ENCODE results near the gene GLCE.

The GLCE gene

GRCh38 chr15:69303337-69304181, 143.1 kb downstream of the GLCE start:
- no peak overlapping the region for H3K27ac ChIP-seq (ENCODE audit: low read depth, low read length, poor library complexity, severe bottlenecking)
- no peak overlapping the region for H2AFZ ChIP-seq (ENCODE audit: low read length)
- TF ChIP-seq EZH2 (IDR thresholded peaks at IDR 0.05; ENCODE audit: borderline replicate concordance, low read length) (no peak), CTCF (IDR thresholded peaks at IDR 0.05; ENCODE audit: low read length) (peak; percentile 38)
- no peaks in the 10 kb centered on the region for H3K9me3 ChIP-seq (ENCODE audit: low read length)
- H3K4me1 ChIP-seq (ENCODE audit: insufficient read depth, low read length, severe bottlenecking): peaks cover 3% of the 10 kb centered on the region
- no peaks in the 10 kb centered on the region for H3K79me2 ChIP-seq (ENCODE audit: insufficient read depth, low read length)
- no peaks in the 10 kb centered on the region for H4K20me1 ChIP-seq (ENCODE audit: insufficient read depth, low read length)
- no peaks in the 10 kb centered on the region for H3K36me3 ChIP-seq (ENCODE audit: insufficient read depth, low read length)
- no peak overlapping the region for H3K4me2 ChIP-seq (ENCODE audit: low read length)
- no peak overlapping the region for H3K4me3 ChIP-seq (ENCODE audit: low read depth, low read length, poor library complexity, severe bottlenecking)
- H3F3A ChIP-seq (ENCODE audit: insufficient read depth, low read length): no peaks in the 10 kb centered on the region
- H3K9ac ChIP-seq (ENCODE audit: low read length): no peak overlapping the region
- no peaks in the 10 kb centered on the region for H3K27me3 ChIP-seq (ENCODE audit: insufficient read depth, low read length)
- H3K9me2 ChIP-seq (ENCODE audit: low read depth, low read length): no peaks in the 10 kb centered on the region

- Histone ChIP-seq H3K4me1 (ENCODE audit: insufficient read depth, low read length, severe bottlenecking) (no peaks in the 10 kb centered on the region), H4K20me1 (ENCODE audit: insufficient read depth, low read length) (no peaks in the 10 kb centered on the region), H3K27ac (ENCODE audit: low read depth, low read length, poor library complexity, severe bottlenecking) (no peak overlapping the region), H2AFZ (ENCODE audit: low read length) (no peak overlapping the region), H3F3A (ENCODE audit: insufficient read depth, low read length) (no peaks in the 10 kb centered on the region), H3K79me2 (ENCODE audit: insufficient read depth, low read length) (no peaks in the 10 kb centered on the region), H3K9me3 (ENCODE audit: low read length) (no peaks in the 10 kb centered on the region), H3K4me3 (ENCODE audit: low read depth, low read length, poor library complexity, severe bottlenecking) (no peak overlapping the region), H3K4me2 (ENCODE audit: low read length) (no peak overlapping the region), H3K36me3 (ENCODE audit: insufficient read depth, low read length) (no peaks in the 10 kb centered on the region), H3K27me3 (ENCODE audit: insufficient read depth, low read length) (no peaks in the 10 kb centered on the region), H3K9ac (ENCODE audit: low read length) (no peak overlapping the region), H3K9me2 (ENCODE audit: low read depth, low read length) (no peaks in the 10 kb centered on the region)
- TF ChIP-seq EZH2 (IDR thresholded peaks at IDR 0.05; ENCODE audit: borderline replicate concordance, low read length) (no peak), CTCF (IDR thresholded peaks at IDR 0.05; ENCODE audit: low read length) (no peak)
These were observed 143.7 kb downstream of the GLCE start for GRCh38 chr15:69304182-69304545.

- Histone ChIP-seq H3K9me2 (ENCODE audit: low read depth, low read length) (no peaks in the 10 kb centered on the region), H4K20me1 (ENCODE audit: insufficient read depth, low read length) (no peaks in the 10 kb centered on the region), H3K4me2 (ENCODE audit: low read length) (no peak overlapping the region), H3K9me3 (ENCODE audit: low read length) (no peaks in the 10 kb centered on the region), H3K79me2 (ENCODE audit: insufficient read depth, low read length) (no peaks in the 10 kb centered on the region), H2AFZ (ENCODE audit: low read length) (no peak overlapping the region), H3K27me3 (ENCODE audit: insufficient read depth, low read length) (no peaks in the 10 kb centered on the region), H3K27ac (ENCODE audit: low read depth, low read length, poor library complexity, severe bottlenecking) (no peak overlapping the region), H3K4me3 (ENCODE audit: low read depth, low read length, poor library complexity, severe bottlenecking) (no peak overlapping the region), H3K9ac (ENCODE audit: low read length) (no peak overlapping the region), H3F3A (ENCODE audit: insufficient read depth, low read length) (no peaks in the 10 kb centered on the region), H3K36me3 (ENCODE audit: insufficient read depth, low read length) (no peaks in the 10 kb centered on the region), H3K4me1 (ENCODE audit: insufficient read depth, low read length, severe bottlenecking) (no peaks in the 10 kb centered on the region)
- TF ChIP-seq CTCF (IDR thresholded peaks at IDR 0.05; ENCODE audit: low read length) (no peak), EZH2 (IDR thresholded peaks at IDR 0.05; ENCODE audit: borderline replicate concordance, low read length) (no peak)
These were observed 144.9 kb downstream of the GLCE start for GRCh38 chr15:69305204-69305931.
